CD4-positive, CD25-positive, alpha-beta regulatory T cell (primary cell): ENCODE results near the gene PRDM10. TPM values are rescaled to one million over a fixed set of nuclear protein-coding genes. Genes with fewer than 3 reads are reported as not detected.

ENCODE experiments used
- ATAC-seq, 2 donors: fragments of 150-1000 bp; cut with Tn5 transposase; one replicate each; pipeline ENCODE4 v1.10.0; 2021; ENCODE audit warnings: low read depth in 2 of 2, moderate number of reproducible peaks in 2 of 2, moderate library complexity in 1 of 2
- DNase-seq, 3 donors: peaks; one replicate each; pipeline versions ENCODE4 v3.0.0 to v3.0.0-alpha.2; 2012 to 2022; ENCODE audit warnings: mixed read lengths in 1 of 3
- H3K27ac ChIP-seq: one replicate; pipeline ENCODE4 v1.7.0; 2013; ENCODE audit warnings: mild to moderate bottlenecking, low read length; ENCODE audit not compliant: insufficient read depth, poor library complexity, severe bottlenecking
- H3K27me3 ChIP-seq: one replicate; pipeline ENCODE4 v1.7.0; 2013; ENCODE audit warnings: low read length; ENCODE audit not compliant: control insufficient read depth, insufficient read depth
- H3K36me3 ChIP-seq: one replicate; pipeline ENCODE4 v1.7.0; 2013; ENCODE audit warnings: mild to moderate bottlenecking, low read length, moderate library complexity; ENCODE audit not compliant: control insufficient read depth, insufficient read depth
- H3K4me1 ChIP-seq: 2 replicates; pipeline ENCODE4 v1.7.0; 2013; ENCODE audit warnings: mild to moderate bottlenecking, low read length; ENCODE audit not compliant: insufficient read depth, control insufficient read depth, poor library complexity, severe bottlenecking
- H3K4me3 ChIP-seq: one replicate; pipeline ENCODE4 v1.7.0; 2013; ENCODE audit warnings: low read depth, mild to moderate bottlenecking, low read length, moderate library complexity
- H3K9me3 ChIP-seq, 2 experiments: 1 replicate in 1 of 2; 2 replicates in 1 of 2; pipeline ENCODE4 v1.7.0; 2013; ENCODE audit warnings: low read length in 2 of 2, mild to moderate bottlenecking in 1 of 2, moderate library complexity in 1 of 2; ENCODE audit not compliant: control insufficient read depth in 2 of 2
- H3K27ac Mint-ChIP-seq, 3 donors: one replicate each; pipeline ENCODE4 v1.8.0; 2020 to 2022; ENCODE audit warnings: mild to moderate bottlenecking in 3 of 3, mixed read lengths in 3 of 3, moderate library complexity in 2 of 3
- H3K27me3 Mint-ChIP-seq: one replicate; pipeline ENCODE4 v1.8.0; 2022; ENCODE audit warnings: mild to moderate bottlenecking, mixed read lengths
- H3K36me3 Mint-ChIP-seq: one replicate; pipeline ENCODE4 v1.8.0; 2020; ENCODE audit warnings: mixed read lengths
- H3K4me1 Mint-ChIP-seq, 4 donors: one replicate each; pipeline ENCODE4 v1.8.0; 2020 to 2022; ENCODE audit warnings: mixed read lengths in 4 of 4, mild to moderate bottlenecking in 1 of 4
- H3K4me3 Mint-ChIP-seq, 4 donors: one replicate each; pipeline ENCODE4 v1.8.0; 2020 to 2022; ENCODE audit warnings: mild to moderate bottlenecking in 4 of 4, mixed read lengths in 4 of 4, moderate library complexity in 3 of 4
- H3K9me3 Mint-ChIP-seq, 7 donors: one replicate each; pipeline ENCODE4 v1.8.0; 2020 to 2022; ENCODE audit warnings: mixed read lengths in 7 of 7, mild to moderate bottlenecking in 3 of 7, moderate library complexity in 2 of 7
- polyA plus RNA-seq, 4 donors: library from polyadenylated mRNA; unstranded; fragments of 300-500 nt; fragmentation: Illumina TruSeq; gene quantifications; one replicate each; pipeline ENCODE4 v1.2.3, GENCODE V29; 2021
- total RNA-seq: library from RNA; stranded (reverse); gene quantifications from one replicate; pipeline ENCODE4 v1.2.3, GENCODE V29; 2022

The PRDM10 gene
- total and polyA plus RNA-seq, 5 donors from 2014 or later, result 2.6 to 15.8 (median 2.8) TPM

DNA sequence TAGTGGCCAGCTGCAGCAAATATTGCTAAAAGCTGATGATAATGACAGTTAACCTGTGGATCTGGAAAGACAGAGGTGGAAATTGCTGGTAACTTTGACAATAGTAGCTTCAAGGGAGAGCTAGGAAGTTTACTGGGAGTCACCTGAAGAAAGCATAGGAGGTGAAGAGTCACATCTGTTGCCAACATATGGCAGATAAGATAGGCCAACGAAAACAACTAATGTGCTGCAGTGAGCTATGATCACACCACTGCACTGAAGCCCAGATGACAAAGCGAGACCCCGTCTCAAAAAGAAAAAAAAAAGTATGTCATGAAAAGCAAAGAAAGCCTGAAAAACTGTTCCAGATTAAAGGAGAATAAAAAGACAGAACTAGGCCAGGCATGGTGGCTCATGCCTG is 4.3 kb upstream of the PRDM10 start:
- ATAC-seq (no peak), DNase-seq (no peak)
- H3K27me3 Mint-ChIP-seq, result peaks cover 15% of the 10 kb centered on the region
- no peaks in the 10 kb centered on the region for H3K36me3 Mint-ChIP-seq
- H3K9me3 Mint-ChIP-seq, result peaks cover 0 to 1% (median 0%) of the 10 kb centered on the region in 7 donors
- Histone ChIP-seq H3K4me1 (peaks cover 10% of the 10 kb centered on the region), H3K36me3 (no peaks in the 10 kb centered on the region), H3K27ac (no peak overlapping the region), H3K27me3 (no peaks in the 10 kb centered on the region), H3K4me3 (no peak overlapping the region), H3K9me3 (no peaks in the 10 kb centered on the region)
- H3K27ac Mint-ChIP-seq, result peak overlapping the region in 1 of 3 donors; percentile 18
- H3K4me1 Mint-ChIP-seq, result peaks cover 6 to 19% (median 10%) of the 10 kb centered on the region in 4 donors
- H3K4me3 Mint-ChIP-seq, result no peak overlapping the region

GRCh38 chr11:130003717-130004001 is 1.0 kb upstream of the PRDM10 start:
- Mint-ChIP-seq H3K36me3 (no peaks in the 10 kb centered on the region), H3K27ac (peak overlapping the region; percentile 97 to 100 (median 99)), H3K4me1 (peaks cover 12 to 48% (median 29%) of the 10 kb centered on the region in 4 donors), H3K4me3 (peak overlapping the region; percentile 94 to 100 (median 94)), H3K9me3 (peaks cover 0 to 1% (median 0%) of the 10 kb centered on the region in 7 donors), H3K27me3 (peaks cover 7% of the 10 kb centered on the region)
- Histone ChIP-seq H3K36me3 (no peaks in the 10 kb centered on the region), H3K9me3 (no peaks in the 10 kb centered on the region), H3K27ac (peak overlapping the region; percentile 98), H3K4me1 (peaks cover 31% of the 10 kb centered on the region), H3K27me3 (no peaks in the 10 kb centered on the region), H3K4me3 (peak overlapping the region; percentile 98)
- ATAC-seq (no peak), DNase-seq (no peak)

- Histone ChIP-seq H3K4me3 (peak overlapping the region; percentile 98), H3K27ac (peak overlapping the region; percentile 98), H3K27me3 (no peaks in the 10 kb centered on the region), H3K9me3 (no peaks in the 10 kb centered on the region), H3K36me3 (no peaks in the 10 kb centered on the region), H3K4me1 (peaks cover 37% of the 10 kb centered on the region)
- Mint-ChIP-seq H3K4me1 (peaks cover 12 to 53% (median 34%) of the 10 kb centered on the region in 4 donors), H3K27ac (peak overlapping the region; percentile 99 to 100 (median 100)), H3K4me3 (peak overlapping the region; percentile 95 to 100 (median 100)), H3K9me3 (peaks cover 0 to 1% (median 0%) of the 10 kb centered on the region in 7 donors), H3K27me3 (peaks cover 7% of the 10 kb centered on the region), H3K36me3 (no peaks in the 10 kb centered on the region)
- ATAC-seq (peak; percentile 72 to 78), DNase-seq (peak; percentile 89 to 97 (median 96))
Observed at GRCh38 chr11:130002846-130003716, 446 bp upstream of the PRDM10 start.

- peaks cover 4% of the 10 kb centered on the region for H3K36me3 Mint-ChIP-seq
Observed at GRCh38 chr11:130001461-130002351, 929 bp downstream of the PRDM10 start.

DNA sequence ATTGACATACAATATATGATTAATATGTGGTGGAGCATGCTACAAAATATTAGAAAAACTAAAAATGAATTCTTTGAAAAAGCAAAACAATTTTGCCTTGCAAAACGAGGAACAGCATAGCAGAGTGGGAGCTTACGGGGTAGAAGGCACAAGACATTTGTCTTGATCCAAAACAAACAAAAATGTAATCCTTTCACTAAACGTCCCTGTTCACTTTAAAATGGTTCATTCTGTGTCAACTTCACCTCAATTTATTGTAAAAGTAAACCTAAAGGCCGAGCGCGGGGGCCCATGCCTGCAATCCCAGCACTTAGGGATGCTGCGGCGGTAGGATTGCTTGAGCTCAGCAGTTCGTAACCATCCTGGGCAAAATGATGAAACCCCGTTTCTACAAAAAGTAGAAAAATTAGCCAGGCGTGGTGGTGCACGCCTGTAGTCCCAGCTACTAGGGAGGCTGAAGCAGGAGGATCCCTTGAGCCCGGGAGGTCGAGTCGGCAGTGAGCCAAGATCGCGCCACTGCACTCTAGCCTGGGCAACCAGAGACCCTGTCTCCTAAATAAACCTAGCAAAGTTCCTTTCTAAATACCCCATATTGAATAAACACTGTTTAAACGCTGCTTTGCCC is 2.0 kb downstream of the PRDM10 start:
- Histone ChIP-seq H3K36me3 (peaks cover 2% of the 10 kb centered on the region), H3K27me3 (no peaks in the 10 kb centered on the region), H3K9me3 (no peaks in the 10 kb centered on the region), H3K27ac (peak overlapping the region; percentile 68), H3K4me1 (peaks cover 44% of the 10 kb centered on the region), H3K4me3 (peak overlapping the region; percentile 91)
- Mint-ChIP-seq H3K27me3 (no peaks in the 10 kb centered on the region), H3K27ac (peak overlapping the region; percentile 90 to 95 (median 94)), H3K4me3 (peak overlapping the region; percentile 90 to 98 (median 96)), H3K4me1 (peaks cover 20 to 69% (median 46%) of the 10 kb centered on the region in 4 donors), H3K36me3 (peaks cover 11% of the 10 kb centered on the region), H3K9me3 (peaks cover 0 to 1% (median 0%) of the 10 kb centered on the region in 7 donors)
- no peak for DNase-seq
- no peak for ATAC-seq

More at GRCh38 chr11:130001461-130002351, 929 bp downstream of the PRDM10 start:
- H3K9me3 ChIP-seq, result no peaks in the 10 kb centered on the region
- peak overlapping the region; percentile 90 to 100 (median 98) for H3K4me3 Mint-ChIP-seq
- no peaks in the 10 kb centered on the region for H3K36me3 ChIP-seq
- H3K9me3 Mint-ChIP-seq, result peaks cover 0 to 1% (median 0%) of the 10 kb centered on the region in 7 donors
- peak overlapping the region; percentile 91 for H3K4me3 ChIP-seq
- peak overlapping the region; percentile 98 for H3K27ac ChIP-seq
- peaks cover 44% of the 10 kb centered on the region for H3K4me1 ChIP-seq
- H3K27ac Mint-ChIP-seq, result peak overlapping the region; percentile 90 to 95 (median 94)
- peaks cover 14 to 62% (median 42%) of the 10 kb centered on the region in 4 donors for H3K4me1 Mint-ChIP-seq
- no peaks in the 10 kb centered on the region for H3K27me3 ChIP-seq
- peak; percentile 5 to 16 for ATAC-seq
- peaks cover 3% of the 10 kb centered on the region for H3K27me3 Mint-ChIP-seq
- DNase-seq, result peak in 2 of 3 donors; percentile 45 to 58

- H3K9me3 ChIP-seq, result no peaks in the 10 kb centered on the region
- peak overlapping the region; percentile 64 for H3K4me3 ChIP-seq
- H3K36me3 ChIP-seq, result peaks cover 2% of the 10 kb centered on the region
- no peaks in the 10 kb centered on the region for H3K27me3 ChIP-seq
- ATAC-seq (no peak), DNase-seq (peak in 2 of 3 donors; percentile 43 to 65)
- H3K4me1 Mint-ChIP-seq, result peaks cover 27 to 71% (median 51%) of the 10 kb centered on the region in 4 donors
- no peaks in the 10 kb centered on the region for H3K27me3 Mint-ChIP-seq
- H3K4me1 ChIP-seq, result peaks cover 44% of the 10 kb centered on the region
- H3K4me3 Mint-ChIP-seq, result peak overlapping the region; percentile 61 to 96 (median 68)
- peaks cover 0 to 1% (median 0%) of the 10 kb centered on the region in 7 donors for H3K9me3 Mint-ChIP-seq
- peaks cover 11% of the 10 kb centered on the region for H3K36me3 Mint-ChIP-seq
- peak overlapping the region; percentile 92 to 96 (median 92) for H3K27ac Mint-ChIP-seq
- peak overlapping the region; percentile 68 for H3K27ac ChIP-seq
Observed at GRCh38 chr11:129999407-129999806, 3.2 kb downstream of the PRDM10 start.

DNA sequence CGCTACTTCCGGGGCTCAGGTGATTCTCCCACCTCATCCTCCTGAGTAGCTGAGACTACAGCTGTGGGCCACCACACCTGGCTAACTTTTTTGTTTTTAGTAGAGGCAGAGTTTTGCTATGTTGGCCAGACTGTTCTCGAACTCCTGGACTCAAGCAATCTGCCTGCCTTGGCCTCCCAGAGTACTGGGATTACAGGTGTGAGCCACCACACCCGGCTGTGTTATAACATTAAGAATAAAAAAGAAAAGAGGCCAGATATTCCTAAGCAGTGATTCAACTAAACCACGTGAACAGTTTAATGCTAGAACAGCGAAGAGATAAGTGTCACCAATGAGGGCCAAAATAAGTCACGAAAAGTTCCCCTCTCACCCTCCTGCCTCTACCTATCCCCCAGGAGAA is 3.7 kb downstream of the PRDM10 start:
- Histone ChIP-seq H3K4me1 (peaks cover 40% of the 10 kb centered on the region), H3K27ac (peak overlapping the region; percentile 68), H3K36me3 (peaks cover 2% of the 10 kb centered on the region), H3K27me3 (no peaks in the 10 kb centered on the region), H3K4me3 (peak overlapping the region; percentile 64), H3K9me3 (no peaks in the 10 kb centered on the region)
- no peaks in the 10 kb centered on the region for H3K27me3 Mint-ChIP-seq
- no peak for ATAC-seq
- no peak for DNase-seq
- H3K36me3 Mint-ChIP-seq, result peaks cover 11% of the 10 kb centered on the region
- H3K4me1 Mint-ChIP-seq, result peaks cover 26 to 67% (median 49%) of the 10 kb centered on the region in 4 donors
- peak overlapping the region; percentile 92 to 96 (median 92) for H3K27ac Mint-ChIP-seq
- H3K9me3 Mint-ChIP-seq, result peaks cover 0 to 1% (median 0%) of the 10 kb centered on the region in 7 donors
- peak overlapping the region; percentile 61 to 96 (median 68) for H3K4me3 Mint-ChIP-seq
